ENCODE results near the gene NEBL. TPM values are rescaled to one million over a fixed set of nuclear protein-coding genes. Genes with fewer than 3 reads are reported as not detected.

Gene NEBL
- total and polyA plus RNA-seq, 2 experiments from 2014 or later = 2.3 to 11.4 TPM

- no peak for TF ChIP-seq ZNF462 (CRISPR knock-in tag; IDR thresholded peaks at IDR 0.05)
- no peak for TF ChIP-seq EZH2 (IDR thresholded peaks at IDR 0.05; ENCODE audit: low read depth, unreplicated experiment)
- TF ChIP-seq JUNB (IDR thresholded peaks at IDR 0.05; ENCODE audit: unreplicated experiment) = no peak
- no peak for TF ChIP-seq ETS1 (IDR thresholded peaks at IDR 0.05)
- TF ChIP-seq CREB1 (CRISPR knock-in tag; IDR thresholded peaks at IDR 0.05; ENCODE audit: low read depth) = no peak
Measured at GRCh38 chr10:20933705-20934104, 36.6 kb upstream of the NEBL start (continued).

GRCh38 chr10:20932606-20933126 is 35.6 kb upstream of the NEBL start:
- no peaks in the 10 kb centered on the region for H3K36me3 ChIP-seq (ENCODE audit: insufficient read depth)
- ATAC-seq = no peak
- no peak overlapping the region for H3K4me3 ChIP-seq
- H3K9me2 ChIP-seq (ENCODE audit: insufficient read depth) = peaks cover 3% of the 10 kb centered on the region; the same call in 1 of the 2 replicates
- peaks cover 2% of the 10 kb centered on the region for H3K27me3 Mint-ChIP-seq (ENCODE audit: insufficient read depth, low read depth, poor library complexity)
- H2AFZ ChIP-seq = no peak overlapping the region
- peaks cover 10% of the 10 kb centered on the region for H3K36me3 Mint-ChIP-seq (ENCODE audit: low read depth)
- H3K4me3 Mint-ChIP-seq = no peak overlapping the region
- H4K20me1 ChIP-seq (replicated peaks; ENCODE audit: insufficient read depth) = no peaks in the 10 kb centered on the region
- no peaks in the 10 kb centered on the region for H3K4me1 Mint-ChIP-seq
- DNase-seq (ENCODE audit: low spot score) = no peak
- H3K27me3 ChIP-seq (ENCODE audit: insufficient read depth) = no peaks in the 10 kb centered on the region
- H3K9me3 Mint-ChIP-seq = peaks cover 11% of the 10 kb centered on the region
- no peak overlapping the region for H3K27ac ChIP-seq (ENCODE audit: low read depth)
- no peaks in the 10 kb centered on the region for H3K79me2 ChIP-seq (replicated peaks; ENCODE audit: insufficient read depth)
- no peak overlapping the region for H3K27ac Mint-ChIP-seq
- no peaks in the 10 kb centered on the region for H3F3A ChIP-seq (replicated peaks; ENCODE audit: low read depth)
- no peaks in the 10 kb centered on the region for H3K4me1 ChIP-seq (ENCODE audit: insufficient read depth)
- no peak overlapping the region for H3K4me2 ChIP-seq
- TF ChIP-seq POLR2AphosphoS5 (IDR thresholded peaks at IDR 0.05; ENCODE audit: low read depth) (no peak), ZNF114 (CRISPR knock-in tag; IDR thresholded peaks at IDR 0.05) (no peak), ZNF462 (CRISPR knock-in tag; IDR thresholded peaks at IDR 0.05) (no peak), JUNB (IDR thresholded peaks at IDR 0.05; ENCODE audit: unreplicated experiment) (no peak)

Measured in GM23338 (cell line).